Stomach smooth muscle (tissue), 2 donors: ENCODE results near the gene PLPPR1.

Experiments
- H3K27ac ChIP-seq: one replicate; pipeline ENCODE4 v1.7.0; 2013; ENCODE audit warnings: mild to moderate bottlenecking, low read length, inconsistent platforms
- H3K27me3 ChIP-seq, 2 donors: one replicate each; pipeline ENCODE4 v1.7.0; 2013; ENCODE audit warnings: low read length in 2 of 2; ENCODE audit not compliant: insufficient read depth in 2 of 2, control insufficient read depth in 1 of 2
- H3K36me3 ChIP-seq, 2 donors: one replicate each; pipeline ENCODE4 v1.7.0; 2013; ENCODE audit warnings: low read length in 2 of 2; ENCODE audit not compliant: control insufficient read depth in 2 of 2, insufficient read depth in 2 of 2
- H3K4me1 ChIP-seq: one replicate; pipeline ENCODE4 v1.7.0; 2013; ENCODE audit warnings: low read length; ENCODE audit not compliant: control insufficient read depth, insufficient read depth
- H3K4me3 ChIP-seq, 2 donors: one replicate each; pipeline ENCODE4 v1.7.0; 2013; ENCODE audit warnings: low read length in 2 of 2
- H3K9ac ChIP-seq, 2 donors: one replicate each; pipeline ENCODE4 v1.7.0; 2013; ENCODE audit warnings: low read length in 2 of 2, mild to moderate bottlenecking in 1 of 2
- H3K9me3 ChIP-seq, 2 donors: one replicate each; pipeline ENCODE4 v1.7.0; 2013; ENCODE audit warnings: low read length in 2 of 2; ENCODE audit not compliant: control insufficient read depth in 2 of 2
- donor health status: healthy.
- donor health status: Pancreatic carcinoma.

PLPPR1 gene

GRCh38 chr9:101333490-101333889 lies 305.0 kb downstream of the PLPPR1 start:
- Histone ChIP-seq H3K27ac (no peak overlapping the region), H3K4me3 (no peak overlapping the region), H3K4me1 (no peaks in the 10 kb centered on the region), H3K9ac (no peak overlapping the region), H3K27me3 (no peaks in the 10 kb centered on the region), H3K36me3 (no peaks in the 10 kb centered on the region), H3K9me3 (no peaks in the 10 kb centered on the region)

GRCh38 chr9:101333926-101334702 lies 305.6 kb downstream of the PLPPR1 start:
- no peaks in the 10 kb centered on the region for H3K36me3 ChIP-seq
- no peaks in the 10 kb centered on the region for H3K4me1 ChIP-seq
- no peak overlapping the region for H3K9ac ChIP-seq
- no peaks in the 10 kb centered on the region for H3K27me3 ChIP-seq
- no peak overlapping the region for H3K4me3 ChIP-seq
- no peaks in the 10 kb centered on the region for H3K9me3 ChIP-seq
- H3K27ac ChIP-seq: no peak overlapping the region

- H3K4me1 ChIP-seq: no peaks in the 10 kb centered on the region
- H3K36me3 ChIP-seq: no peaks in the 10 kb centered on the region
- no peak overlapping the region for H3K9ac ChIP-seq
- H3K9me3 ChIP-seq: no peaks in the 10 kb centered on the region
- H3K27ac ChIP-seq: no peak overlapping the region
- no peaks in the 10 kb centered on the region for H3K27me3 ChIP-seq
- H3K4me3 ChIP-seq: no peak overlapping the region
Measured at GRCh38 chr9:101336091-101336490, 307.6 kb downstream of the PLPPR1 start.

- no peaks in the 10 kb centered on the region for H3K36me3 ChIP-seq
- H3K4me3 ChIP-seq: no peak overlapping the region
- H3K4me1 ChIP-seq: no peaks in the 10 kb centered on the region
- H3K27ac ChIP-seq: no peak overlapping the region
- H3K9me3 ChIP-seq: no peaks in the 10 kb centered on the region
- no peaks in the 10 kb centered on the region for H3K27me3 ChIP-seq
- H3K9ac ChIP-seq: no peak overlapping the region
Measured at GRCh38 chr9:101337237-101337636, 308.7 kb downstream of the PLPPR1 start.

GRCh38 chr9:101341958-101342357 lies 313.4 kb downstream of the PLPPR1 start:
- Histone ChIP-seq H3K4me3 (no peak overlapping the region), H3K4me1 (no peaks in the 10 kb centered on the region), H3K27ac (no peak overlapping the region), H3K9ac (no peak overlapping the region), H3K9me3 (no peaks in the 10 kb centered on the region), H3K27me3 (no peaks in the 10 kb centered on the region), H3K36me3 (no peaks in the 10 kb centered on the region)

- H3K27me3 ChIP-seq: no peaks in the 10 kb centered on the region
- no peak overlapping the region for H3K27ac ChIP-seq
- no peaks in the 10 kb centered on the region for H3K36me3 ChIP-seq
- no peaks in the 10 kb centered on the region for H3K4me1 ChIP-seq
- no peak overlapping the region for H3K9ac ChIP-seq
- H3K9me3 ChIP-seq: no peaks in the 10 kb centered on the region
- no peak overlapping the region for H3K4me3 ChIP-seq
Measured at GRCh38 chr9:101342595-101342994, 314.1 kb downstream of the PLPPR1 start.

- Histone ChIP-seq H3K27me3 (peaks cover 0 to 2% of the 10 kb centered on the region in 2 donors), H3K9me3 (no peaks in the 10 kb centered on the region), H3K4me1 (no peaks in the 10 kb centered on the region), H3K27ac (no peak overlapping the region), H3K9ac (no peak overlapping the region), H3K36me3 (no peaks in the 10 kb centered on the region), H3K4me3 (no peak overlapping the region)
Measured at GRCh38 chr9:101350285-101350684, 321.8 kb downstream of the PLPPR1 start.

GRCh38 chr9:101352892-101353463 lies 324.5 kb downstream of the PLPPR1 start:
- Histone ChIP-seq H3K4me1 (no peaks in the 10 kb centered on the region), H3K9me3 (no peaks in the 10 kb centered on the region)

GRCh38 chr9:101353683-101354082 lies 325.2 kb downstream of the PLPPR1 start:
- H3K27ac ChIP-seq: no peak overlapping the region
- H3K27me3 ChIP-seq: peaks cover 0 to 2% of the 10 kb centered on the region in 2 donors
- no peak overlapping the region for H3K4me3 ChIP-seq
- no peaks in the 10 kb centered on the region for H3K4me1 ChIP-seq
- H3K9ac ChIP-seq: no peak overlapping the region
- H3K9me3 ChIP-seq: no peaks in the 10 kb centered on the region
- no peaks in the 10 kb centered on the region for H3K36me3 ChIP-seq

More at GRCh38 chr9:101352892-101353463, 324.5 kb downstream of the PLPPR1 start:
- Histone ChIP-seq H3K27ac (no peak overlapping the region), H3K4me3 (no peak overlapping the region), H3K9ac (no peak overlapping the region), H3K36me3 (no peaks in the 10 kb centered on the region), H3K27me3 (peaks cover 0 to 2% of the 10 kb centered on the region in 2 donors)

GRCh38 chr9:101354143-101354764 lies 325.7 kb downstream of the PLPPR1 start:
- Histone ChIP-seq H3K27ac (no peak overlapping the region), H3K9me3 (no peaks in the 10 kb centered on the region), H3K27me3 (peaks cover 0 to 2% of the 10 kb centered on the region in 2 donors), H3K4me3 (no peak overlapping the region), H3K9ac (no peak overlapping the region), H3K4me1 (no peaks in the 10 kb centered on the region), H3K36me3 (no peaks in the 10 kb centered on the region)
